Left renal pelvis (tissue), 4 donors: ENCODE data around the gene TMEM254. TPM values are rescaled to one million over a fixed set of nuclear protein-coding genes. Genes with fewer than 3 reads are reported as not detected.
"Not testable (repeated sequence)": the region's sequence is repeated elsewhere in the genome, so short reads cannot be mapped to it uniquely, and the experiment has no call there.

Source experiments
- DNase-seq, 4 donors: peaks; one replicate each; pipeline ENCODE4 v3.0.0-alpha.2; 2013; ENCODE audit warnings: low read depth in 4 of 4, low spot score in 3 of 4
- polyA plus RNA-seq, 4 donors: library from polyadenylated mRNA; unstranded; fragments of 120-200 nt; gene quantifications; one replicate each; pipeline ENCODE4 v1.2.1, GENCODE V29; 2013; ENCODE audit not compliant: insufficient read length in 4 of 4

The TMEM254 gene, protein sequence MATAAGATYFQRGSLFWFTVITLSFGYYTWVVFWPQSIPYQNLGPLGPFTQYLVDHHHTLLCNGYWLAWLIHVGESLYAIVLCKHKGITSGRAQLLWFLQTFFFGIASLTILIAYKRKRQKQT
- polyA plus RNA-seq, result 10 to 100 TPM; 43.7 to 63.2 (median 59.9) TPM

DNA sequence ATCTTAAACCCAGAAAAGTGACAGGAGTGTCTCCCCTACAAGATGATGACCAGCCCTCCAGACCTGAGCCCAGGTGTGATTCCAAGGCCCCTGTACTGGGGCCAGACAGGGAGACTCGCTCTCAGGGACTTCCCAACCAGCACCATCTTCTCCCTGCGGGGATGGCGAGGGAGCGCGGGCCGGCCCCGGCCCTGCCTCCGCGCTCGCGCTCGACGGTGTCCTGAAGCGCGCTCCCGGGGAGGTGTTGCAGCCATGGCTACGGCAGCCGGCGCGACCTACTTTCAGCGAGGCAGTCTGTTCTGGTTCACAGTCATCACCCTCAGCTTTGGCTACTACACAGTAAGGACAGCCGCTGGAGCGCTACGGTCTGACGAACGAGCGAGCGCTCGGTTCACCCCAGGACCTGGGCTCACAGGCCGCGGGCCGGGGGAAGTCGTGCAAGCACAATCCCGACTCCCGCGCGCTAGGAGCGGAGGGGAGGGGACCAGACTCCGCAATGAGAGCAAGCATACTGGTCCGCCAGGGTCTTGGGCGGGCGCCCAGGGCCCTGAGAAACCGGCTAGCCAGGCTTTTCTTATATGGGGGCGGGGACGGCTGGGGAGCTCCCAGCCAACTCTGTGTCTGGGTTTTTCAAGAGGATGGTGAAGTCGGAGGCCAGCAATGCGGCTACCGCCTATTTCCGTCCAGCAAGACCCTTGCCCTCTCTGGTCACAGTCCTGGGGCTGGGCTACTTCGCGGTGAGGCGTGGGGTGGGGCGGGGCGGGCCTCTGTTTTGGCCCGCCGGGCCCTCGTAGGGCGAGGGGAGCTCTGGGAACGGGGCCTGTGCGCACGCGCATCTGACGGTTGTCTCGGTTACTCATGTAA, at the start of gene TMEM254:
Gene TMEM254 (plus strand): TSS at position 218 of the 864 bp plus-strand sequence. CDS start 35 bp downstream, at position 253.
- DNase-seq, result peak; percentile 77 to 88 (median 83)

DNA sequence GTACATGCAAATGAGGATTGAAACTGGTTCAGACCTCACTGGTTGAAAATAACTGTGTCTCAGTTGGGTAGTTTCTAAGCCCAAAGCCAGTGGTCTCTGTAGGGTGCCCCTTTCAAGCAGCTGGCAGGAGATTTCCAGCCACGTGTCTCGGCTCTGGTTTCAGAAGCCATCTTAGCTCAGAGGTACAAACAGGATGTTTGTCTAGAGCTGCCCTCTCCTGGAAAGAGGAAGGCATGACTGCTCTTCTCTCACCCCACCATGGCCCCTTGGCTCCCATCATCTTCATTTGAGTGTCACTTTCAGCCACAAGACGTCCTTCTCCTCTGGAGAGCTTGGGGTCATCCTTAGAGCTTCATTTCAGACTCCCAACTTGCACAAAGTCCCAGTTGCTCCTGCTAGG, 49.3 kb upstream of the TMEM254 start:
- DNase-seq, result not testable (repeated sequence)

GRCh38 chr10:80029865-80030264, 48.6 kb upstream of the TMEM254 start:
- not testable (repeated sequence) for DNase-seq

DNA sequence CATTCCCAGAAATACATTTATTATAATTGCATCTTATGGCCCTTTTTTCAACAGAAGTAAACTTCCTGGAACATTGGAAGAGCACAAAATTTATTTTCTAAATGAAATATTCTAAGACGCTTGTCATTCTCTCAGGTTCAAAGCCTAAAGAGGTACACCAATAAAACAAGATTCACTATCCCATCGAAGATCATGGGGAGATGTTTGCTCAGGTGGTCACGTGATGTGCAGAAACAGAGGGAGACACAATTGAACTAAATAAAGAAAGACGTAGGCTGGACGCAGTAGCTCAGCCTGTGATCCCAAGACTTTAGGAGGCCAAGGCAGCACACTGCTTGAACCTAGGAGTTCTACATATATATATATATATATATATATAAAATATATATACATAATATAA, 46.0 kb upstream of the TMEM254 start:
- no peak for DNase-seq

DNA sequence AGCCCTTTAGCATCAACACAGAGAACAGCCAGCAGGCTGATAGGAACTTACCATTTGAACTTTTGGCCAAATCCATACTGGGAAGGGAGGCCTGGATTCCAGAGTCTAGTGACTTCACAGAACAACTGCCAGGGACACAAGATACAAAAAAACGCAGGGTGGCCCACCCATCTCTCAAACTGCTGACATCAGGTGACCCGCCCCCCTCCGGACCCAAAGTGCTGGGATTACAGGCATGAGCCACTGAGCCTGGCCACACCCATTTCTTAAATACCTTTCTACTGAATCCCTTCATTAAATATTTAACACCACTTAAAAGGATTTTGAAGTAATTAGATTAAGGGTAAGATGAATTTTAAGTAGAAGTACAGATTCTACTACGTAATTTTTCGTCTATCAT, 43.7 kb upstream of the TMEM254 start:
- DNase-seq, result not testable (repeated sequence)

- not testable (repeated sequence) for DNase-seq
Observed at GRCh38 chr10:80035430-80035829, 43.0 kb upstream of the TMEM254 start.

DNA sequence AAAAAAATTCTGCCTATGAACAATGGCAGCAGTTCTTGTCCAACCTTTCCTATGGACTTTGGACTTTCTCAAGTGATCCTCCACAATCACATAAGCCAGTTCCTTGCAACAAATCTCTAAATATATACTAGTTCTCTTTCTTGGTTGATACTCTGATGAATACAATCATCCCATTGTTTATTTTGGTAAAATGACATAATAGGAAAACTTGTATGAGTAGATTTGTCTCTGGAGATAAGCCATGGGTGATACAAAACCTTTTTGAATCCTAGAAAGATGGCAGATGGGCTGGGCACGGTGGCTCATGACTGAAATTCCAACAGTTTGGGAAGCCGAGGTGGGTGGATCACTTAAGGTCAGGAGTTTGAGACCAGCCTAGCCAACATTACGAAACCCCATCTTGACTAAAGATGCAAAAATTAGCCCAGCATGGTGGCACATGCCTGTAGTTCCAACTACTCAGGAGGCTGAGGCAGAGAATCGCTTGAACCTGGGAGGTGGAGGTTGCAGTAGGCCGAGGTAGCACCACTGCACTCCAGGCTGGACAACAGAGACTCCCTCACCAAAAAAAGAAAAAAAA, 41.5 kb upstream of the TMEM254 start:
- not testable (repeated sequence) for DNase-seq

DNA sequence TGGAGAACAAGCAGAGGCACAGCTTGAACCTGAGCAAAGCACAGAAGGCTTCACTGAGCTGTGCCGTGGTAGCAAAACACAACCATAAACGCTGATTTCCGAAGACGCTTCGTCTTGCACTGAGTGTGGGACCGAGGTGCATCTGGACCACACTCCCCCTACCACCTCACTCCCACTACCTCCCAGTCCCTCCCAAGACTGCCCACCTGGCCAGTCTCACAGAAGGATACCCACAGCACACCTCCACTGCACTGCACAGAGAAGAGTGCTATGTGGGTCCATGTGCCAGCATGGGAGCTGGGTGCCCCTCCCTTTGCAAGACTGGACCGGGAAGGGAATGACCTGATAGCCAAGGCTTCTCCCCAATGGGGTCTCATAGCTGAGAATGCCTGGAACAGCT, 40.2 kb upstream of the TMEM254 start:
- not testable (repeated sequence) for DNase-seq

- DNase-seq, result no peak
Observed at GRCh38 chr10:80041162-80041561, 37.3 kb upstream of the TMEM254 start.

GRCh38 chr10:80044935-80045334, 33.5 kb upstream of the TMEM254 start:
- DNase-seq, result not testable (repeated sequence)

- peak; percentile 29 to 49 (median 38) for DNase-seq
Observed at GRCh38 chr10:80046629-80047441, 31.6 kb upstream of the TMEM254 start.

GRCh38 chr10:80050752-80051151, 27.7 kb upstream of the TMEM254 start:
- DNase-seq, result no peak

DNA sequence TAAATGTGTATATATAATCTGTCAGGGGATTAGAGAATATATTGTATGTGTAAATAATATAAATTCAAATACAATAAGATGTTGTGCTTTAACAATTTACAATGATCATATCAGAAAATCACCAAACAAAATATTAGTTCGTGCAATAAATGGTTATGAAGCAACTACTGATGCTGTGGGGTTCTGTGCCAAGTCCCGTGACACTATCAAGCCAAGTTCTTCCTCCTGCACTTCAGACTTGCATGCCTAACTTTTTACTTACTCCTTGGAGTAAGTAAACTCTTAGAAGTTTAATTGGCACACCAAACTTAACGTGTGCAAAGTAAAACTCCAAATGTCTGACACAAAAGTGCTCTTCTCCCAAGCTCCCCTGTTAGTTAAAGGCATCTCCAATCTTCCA, 26.5 kb upstream of the TMEM254 start:
- DNase-seq, result no peak

DNA sequence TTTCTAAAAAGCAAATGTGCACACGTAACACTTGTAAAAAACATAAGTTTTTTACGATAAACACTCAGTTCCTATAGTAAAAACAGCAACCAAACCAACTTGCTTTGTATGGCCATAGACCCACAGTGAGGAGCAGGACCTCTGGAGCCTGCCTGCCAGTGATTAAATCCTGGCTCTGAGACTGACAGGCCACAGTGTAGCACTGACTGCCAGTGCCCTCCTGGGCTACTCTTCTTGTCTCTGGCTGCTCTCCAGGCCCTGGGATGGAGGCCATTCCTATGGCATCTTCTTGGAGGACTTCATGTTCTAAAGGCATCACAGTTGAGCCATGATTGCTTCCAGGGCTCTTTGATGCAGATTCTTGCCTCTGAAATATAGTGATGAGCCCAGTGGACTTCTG, 22.7 kb upstream of the TMEM254 start:
- no peak for DNase-seq

DNA sequence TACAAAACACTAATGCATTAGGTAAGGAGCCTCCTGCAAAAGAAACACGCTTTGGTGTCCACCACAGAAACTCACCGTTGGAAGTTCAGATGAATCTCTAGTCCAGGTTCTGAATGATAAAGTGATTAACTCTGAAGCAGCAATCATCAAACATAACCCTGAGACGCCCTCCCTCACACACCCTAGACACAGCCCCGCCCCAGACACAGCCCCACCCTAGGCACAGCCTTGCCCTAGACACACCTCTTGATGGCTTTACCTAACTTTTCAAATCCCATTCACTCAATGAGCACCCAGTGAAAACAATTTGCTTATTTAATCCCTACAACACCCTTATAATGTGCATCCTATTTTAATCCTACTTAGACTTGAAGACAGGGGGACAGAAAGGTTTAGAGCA, 21.3 kb upstream of the TMEM254 start:
- DNase-seq, result no peak

- DNase-seq, result no peak
Observed at GRCh38 chr10:80064120-80064886, 14.2 kb upstream of the TMEM254 start.

DNA sequence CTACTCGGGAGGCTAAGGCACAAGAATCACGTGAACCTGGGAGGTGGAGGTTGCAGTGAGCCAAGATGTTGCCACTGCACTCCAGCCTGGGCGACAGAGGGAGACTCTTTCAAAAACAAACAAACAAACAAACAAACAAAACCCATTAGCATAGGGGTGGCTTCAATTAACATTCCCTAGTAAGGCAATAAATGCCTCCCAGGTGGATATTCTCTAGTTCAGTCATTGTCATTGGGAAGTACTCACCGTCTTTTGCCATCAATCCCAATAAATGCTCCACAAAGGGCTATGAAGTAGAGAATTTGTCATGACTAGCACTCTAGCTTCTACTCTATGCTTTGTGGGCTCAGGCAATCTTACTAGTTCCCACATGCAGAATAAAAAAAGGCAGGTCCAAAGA, 11.7 kb upstream of the TMEM254 start:
- no peak for DNase-seq

- DNase-seq, result not testable (repeated sequence)
Observed at GRCh38 chr10:80067821-80068220, 10.6 kb upstream of the TMEM254 start.

DNA sequence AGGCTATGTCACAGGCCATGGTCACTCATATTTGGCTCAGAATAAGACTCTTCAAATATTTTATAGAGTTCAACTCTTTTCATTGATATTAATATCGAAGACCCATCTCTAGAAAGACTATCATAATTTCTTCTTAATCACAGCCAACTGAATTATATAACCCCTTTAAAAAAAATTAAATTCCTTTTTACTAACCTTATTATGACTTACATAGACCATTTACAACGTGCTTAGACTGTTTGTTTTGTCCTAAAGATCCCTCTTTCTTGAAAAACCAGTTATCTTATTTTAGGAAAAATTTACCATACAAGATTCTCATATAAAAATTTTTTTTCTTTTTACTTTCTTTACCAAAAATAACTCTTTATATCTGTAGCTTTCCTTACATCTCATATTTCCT, 10.2 kb upstream of the TMEM254 start:
- DNase-seq, result no peak

DNA sequence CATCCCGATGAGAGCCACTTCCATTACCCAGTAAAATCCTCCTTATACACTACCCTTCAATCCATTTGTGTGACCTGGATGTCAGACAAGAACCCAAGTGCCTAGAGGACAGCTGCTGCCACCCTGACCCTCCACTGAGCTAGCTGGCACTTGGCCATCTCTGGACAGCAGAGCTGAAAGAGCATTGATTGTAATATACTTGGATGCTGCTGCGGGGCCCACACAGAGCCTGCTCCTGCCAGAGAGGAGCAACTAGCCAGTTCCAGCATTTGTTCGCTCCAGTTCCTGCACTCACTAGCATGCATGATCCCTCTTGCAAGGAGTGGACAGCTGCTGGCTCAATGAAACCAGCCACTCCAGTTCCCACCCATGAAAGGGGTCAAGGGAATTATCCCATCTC, 8.4 kb upstream of the TMEM254 start:
- no peak for DNase-seq
